K562 (cell line): ENCODE results near the gene SLC9A2. TPM values are rescaled to one million over a fixed set of nuclear protein-coding genes. Genes with fewer than 3 reads are reported as not detected.

Experiments used
- ATAC-seq: fragments of 200-7000 bp; cut with Tn5 transposase; 3 replicates; pipeline ENCODE4 v1.9.1; 2020; ENCODE audit warnings: moderate library complexity
- BruUV-seq: library from RNA; stranded (reverse); fragments of 400-500 nt; replicated peaks from 2 replicates; lab custom pipeline; 2021; lab: Mats Ljungman, UMichigan
- CTCF ChIA-PET: fragments of 300-600 bp; formaldehyde crosslinking; extraction: SDS; loops from one replicate; lab custom pipeline; 2021; ENCODE audit warnings: low intra/inter-chr PET ratio; lab: Yijun Ruan, JAX
- POLR2A ChIA-PET: fragments of 300-600, 350-650 bp; sonication (Branson Sonifier 250); formaldehyde crosslinking; extraction: SDS; loops from one replicate; lab custom pipeline; 2021; ENCODE audit warnings: antibody characterized with exemption, inconsistent platforms; lab: Yijun Ruan, JAX
- DNase-seq, 4 experiments: peaks; one replicate each; pipeline versions ENCODE4 v3.0.0 to v3.0.0-alpha.2; 2011 to 2018; ENCODE audit warnings: low spot score in 3 of 4, mixed read lengths in 3 of 4; ENCODE audit errors: extremely low read depth in 1 of 4
- FAIRE-seq: peaks from 2 replicates; lab custom pipeline; 2011; peaks lifted over from hg19 to GRCh38; lab: Jason Lieb, UNC
- H2AFZ ChIP-seq: 2 replicates; pipeline ENCODE4 v1.6.0; 2011; ENCODE audit warnings: low read depth, low read length, control low read depth, inconsistent platforms
- H3K27ac ChIP-seq: fragments of 200-600 bp; 3 replicates; pipeline ENCODE4 v1.8.0; 2011; ENCODE audit warnings: low read depth, mild to moderate bottlenecking, control low read depth, inconsistent platforms, low read length, moderate library complexity, mixed read lengths; ENCODE audit errors: extremely low read depth
- H3K27me3 ChIP-seq, 2 experiments: fragments of 300-600 bp in 1 of 2; 2 replicates in 1 of 2; 3 replicates in 1 of 2; pipeline versions ENCODE4 v1.6.0 to v1.8.0; 2011; ENCODE audit warnings: inconsistent platforms in 2 of 2, low read length in 2 of 2, mild to moderate bottlenecking in 1 of 2, mixed read lengths in 1 of 2, moderate library complexity in 1 of 2; ENCODE audit not compliant: control insufficient read depth in 2 of 2, insufficient read depth in 2 of 2
- H3K36me3 ChIP-seq: fragments of 300-600 bp; 3 replicates; pipeline ENCODE4 v1.8.0; 2011; ENCODE audit warnings: mild to moderate bottlenecking, low read length, inconsistent platforms; ENCODE audit not compliant: control insufficient read depth, insufficient read depth
- H3K4me1 ChIP-seq, 2 experiments: fragments of 200-600 bp in 1 of 2; replicated peaks in 1 of 2; 2 replicates in 1 of 2; 3 replicates in 1 of 2; pipeline versions ENCODE4 v1.5.1 to v1.8.0; 2011; ENCODE audit warnings: inconsistent platforms in 2 of 2, low read length in 2 of 2, mild to moderate bottlenecking in 1 of 2, mixed read lengths in 1 of 2, moderate library complexity in 1 of 2; ENCODE audit not compliant: control insufficient read depth in 2 of 2, insufficient read depth in 2 of 2
- H3K4me2 ChIP-seq: 2 replicates; pipeline ENCODE4 v1.6.1; 2011; ENCODE audit warnings: low read length, control low read depth, inconsistent platforms, mixed read lengths; ENCODE audit not compliant: insufficient read depth
- H3K4me3 ChIP-seq: fragments of 200-600 bp; sonication (generic), shearing (Covaris generic); 2 replicates; pipeline ENCODE4 v1.5.1; 2016; ENCODE audit warnings: control low read depth, inconsistent platforms
- H3K79me2 ChIP-seq: fragments of 200-600 bp; 3 replicates; pipeline ENCODE4 v1.8.0; 2011; ENCODE audit warnings: low read length, inconsistent platforms; ENCODE audit not compliant: control insufficient read depth, insufficient read depth
- H3K9ac ChIP-seq, 2 experiments: 2 replicates each; pipeline versions ENCODE4 v1.6.0 to v1.6.1; 2011; ENCODE audit warnings: low read depth in 2 of 2, low read length in 2 of 2, control low read depth in 1 of 2, inconsistent platforms in 1 of 2, mild to moderate bottlenecking in 1 of 2, mixed read lengths in 1 of 2; ENCODE audit not compliant: insufficient read depth in 1 of 2
- H3K9me1 ChIP-seq: one replicate; pipeline ENCODE4 v1.6.0; 2011; ENCODE audit warnings: inconsistent platforms, mild to moderate bottlenecking, low read length, moderate library complexity; ENCODE audit not compliant: control insufficient read depth, insufficient read depth
- H3K9me3 ChIP-seq: replicated peaks from 2 replicates; pipeline ENCODE4 v1.5.1; 2011; ENCODE audit warnings: low read depth, low read length, inconsistent platforms; ENCODE audit not compliant: control insufficient read depth, insufficient read depth
- H4K20me1 ChIP-seq: replicated peaks from 2 replicates; pipeline ENCODE4 v1.6.1; 2011; ENCODE audit warnings: low read length, inconsistent platforms, mixed read lengths; ENCODE audit not compliant: control insufficient read depth, insufficient read depth
- CBX2 ChIP-seq: fragments of 200-600 bp; sonication (generic); IDR thresholded peaks from one replicate; pipeline ENCODE4 v1.6.1; 2012; ENCODE audit warnings: mild to moderate bottlenecking, low read length, inconsistent platforms; ENCODE audit not compliant: insufficient read depth, poor library complexity, severe bottlenecking
- CTBP1 ChIP-seq: fragments of 450-650 bp; IDR thresholded peaks from 2 replicates; pipeline ENCODE4 v1.6.1; 2016; ENCODE audit warnings: borderline replicate concordance
- ERF ChIP-seq: fragments of 450-650 bp; formaldehyde crosslinking; IDR thresholded peaks from 2 replicates; pipeline ENCODE4 v1.4.0; 2020; ENCODE audit warnings: mild to moderate bottlenecking, mixed read lengths
- FIP1L1 ChIP-seq: fragments of 200-400 bp; formaldehyde crosslinking; IDR thresholded peaks from 2 replicates; pipeline ENCODE4 v1.6.1; 2018; ENCODE audit warnings: mild to moderate bottlenecking, low read depth, low read length; ENCODE audit not compliant: poor library complexity, severe bottlenecking
- HDAC2 ChIP-seq: fragments of 450-650 bp; IDR thresholded peaks from 2 replicates; pipeline ENCODE4 v1.6.1; 2016; ENCODE audit warnings: mild to moderate bottlenecking
- HSF4 ChIP-seq: fragments of 250-450 bp; sonication (Bioruptor Pico); IDR thresholded peaks from 2 replicates; pipeline ENCODE4 v2.1.2; 2022; ENCODE audit warnings: mild to moderate bottlenecking, moderate library complexity, borderline replicate concordance
- LCOR ChIP-seq: sonication (generic); formaldehyde crosslinking; IDR thresholded peaks from 2 replicates; pipeline ENCODE4 v1.8.0; 2022; ENCODE audit warnings: mild to moderate bottlenecking, missing genetic modification reagents
- LEF1 ChIP-seq: fragments of 450-650 bp; IDR thresholded peaks from 2 replicates; pipeline ENCODE4 v1.6.1; 2016; ENCODE audit warnings: mild to moderate bottlenecking
- MLLT1 ChIP-seq, 2 experiments: fragments of 450-650 bp; IDR thresholded peaks; 2 replicates each; pipeline ENCODE4 v1.6.1; 2016
- NONO ChIP-seq, 2 experiments: fragments of 200-400 bp in 1 of 2; fragments of 450-650 bp in 1 of 2; formaldehyde crosslinking in 1 of 2; IDR thresholded peaks; 2 replicates each; pipeline ENCODE4 v1.6.1; 2017; ENCODE audit warnings: low read depth in 2 of 2, mild to moderate bottlenecking in 2 of 2, moderate library complexity in 2 of 2, low read length in 1 of 2
- PURB ChIP-seq: sonication (generic); formaldehyde crosslinking; IDR thresholded peaks from 2 replicates; pipeline ENCODE4 v1.9.0; 2021; ENCODE audit warnings: low read depth, mild to moderate bottlenecking, missing genetic modification reagents
- SMC3 ChIP-seq: conservative IDR thresholded peaks from 2 replicates; pipeline ENCODE4 v1.6.1; 2011; ENCODE audit warnings: low read depth, low read length, improper control_type of control experiment; ENCODE audit not compliant: insufficient read depth
- ZNF408 ChIP-seq: fragments of 250-450 bp; sonication (Bioruptor Pico); IDR thresholded peaks from 2 replicates; pipeline ENCODE4 v1.4.0; 2020; ENCODE audit warnings: low read depth, mild to moderate bottlenecking, moderate library complexity
- WGBS: fragments of 100-300 bp; shearing (Covaris generic); methylation state at CpG from one replicate; pipeline ENCODE4 v1.1.6; 2016; ENCODE audit warnings: low coverage, mixed read lengths; ENCODE audit not compliant: insufficient coverage; ENCODE audit errors: missing lambda C conversion rate; 5-methylcytosine and 5-hydroxymethylcytosine counted together
- in situ Hi-C: fragments of 300-500 bp; cut with MboI; formaldehyde crosslinking; loops from 4 replicates; pipeline ENCODE4 v1.15.0; 2018; ENCODE audit warnings: inconsistent platforms, mixed read lengths
- intact Hi-C: fragments of 100-400 bp; cut with micrococcal nuclease; formaldehyde crosslinking; loops from 2 replicates; pipeline ENCODE4 v1.14.2; 2022
- polyA plus RNA-seq, 8 experiments: library from polyadenylated mRNA; depleted of rRNA in 4 of 8; stranded (reverse) in 5 of 8; unstranded in 3 of 8; fragments of >200 nt; fragmentation: Nextera tagmentation in 2 of 8; fragmentation: Illumina TruSeq in 1 of 8; extraction: Ambion mirVana in 2 of 8; extraction: Trizol in 1 of 8; gene quantifications; 2 replicates each; pipeline versions ENCODE4 v1.2.1 to v1.2.3, GENCODE V29; 2011 to 2014; ENCODE audit warnings: inconsistent platforms in 1 of 8, missing spikeins in 1 of 8
- total RNA-seq, 7 experiments: library from RNA; depleted of rRNA in 6 of 7; stranded (reverse); fragments of >200 nt in 6 of 7; fragmentation: Illumina TruSeq in 2 of 7; extraction: Trizol in 2 of 7; gene quantifications; 2 replicates each; pipeline versions ENCODE4 v1.2.1 to v1.2.3, GENCODE V29; 2011 to 2021; ENCODE audit warnings: low replicate concordance in 1 of 7
- TF ChIP-seq, protein P1 (sequence below): sonication (generic); formaldehyde crosslinking; IDR thresholded peaks from 2 replicates; pipeline ENCODE4 v1.8.0; 2023; ENCODE audit warnings: mild to moderate bottlenecking, missing genetic modification reagents

SLC9A2 gene
- total and polyA plus RNA-seq, 9 of the 15 experiments (the other 6 are each of a cell fraction or from before 2014, with no cell fraction given) = 0.45 to 3.3 (median 1.6) TPM

DNA sequence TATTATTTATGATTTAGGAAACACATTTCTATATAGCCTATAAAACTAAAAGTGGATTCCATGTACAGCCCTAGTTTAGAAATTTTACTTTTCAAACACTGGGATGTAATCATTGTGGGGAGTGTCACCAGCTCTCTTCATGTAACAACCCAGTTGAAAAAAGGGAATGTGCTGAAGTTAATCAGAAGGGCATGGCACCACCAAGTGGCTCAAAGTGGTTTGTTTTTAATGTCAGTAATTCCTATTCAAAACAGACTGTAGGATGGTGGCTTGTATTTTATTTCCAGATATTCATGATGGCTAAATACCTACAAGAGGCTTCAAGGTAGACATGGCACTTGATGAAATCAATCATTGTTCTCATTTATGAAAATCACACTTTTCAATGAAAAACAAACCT lies 84.4 kb downstream of the SLC9A2 start (continued):
- no peak for TF ChIP-seq ZNF408
- TF ChIP-seq LEF1 = no peak
- TF ChIP-seq LCOR (CRISPR knock-in tag) = no peak
- no peak for TF ChIP-seq ERF (CRISPR knock-in tag)
- TF ChIP-seq SMC3 = peak; percentile 68
- TF ChIP-seq HDAC2 = no peak

DNA sequence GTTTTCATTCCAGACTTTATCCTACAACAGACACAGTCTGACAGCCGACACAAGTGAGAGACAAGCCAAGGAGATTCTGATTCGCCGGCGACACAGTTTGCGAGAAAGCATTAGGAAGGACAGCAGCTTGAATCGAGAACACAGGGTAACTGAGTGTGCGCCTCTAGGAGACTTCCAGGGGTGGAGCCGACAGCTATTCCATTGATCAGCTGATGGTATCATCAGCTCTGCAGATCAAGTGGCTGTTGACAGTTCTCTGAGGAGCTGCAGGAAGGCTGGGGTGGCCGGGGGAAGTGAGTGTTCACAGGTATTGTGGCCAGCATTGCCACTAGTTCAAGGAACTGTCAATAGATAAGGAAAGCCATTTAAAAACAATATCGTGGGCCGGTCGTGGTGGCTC lies 85.2 kb downstream of the SLC9A2 start:
- Histone ChIP-seq H4K20me1 (no peaks in the 10 kb centered on the region), H3K9me3 (no peaks in the 10 kb centered on the region), H3K36me3 (peaks cover 11% of the 10 kb centered on the region; the same call in 1 of the 3 replicates), H3K27ac (no peak overlapping the region), H3K4me1 (peaks cover 0 to 5% of the 10 kb centered on the region in 2 experiments; a peak in 2 of 5 replicates), H3K9me1 (no peaks in the 10 kb centered on the region), H3K9ac (peak overlapping the region in 1 of 2 experiments; percentile 65; a peak in 1 of 4 replicates), H3K27me3 (no peaks in the 10 kb centered on the region), H2AFZ (no peak overlapping the region), H3K4me2 (no peak overlapping the region), H3K4me3 (no peak overlapping the region), H3K79me2 (no peaks in the 10 kb centered on the region)
- intact Hi-C loops (loop anchor here (5.0 kb wide), 2 partner anchors 67 to 87 kb away; partner anchors contain the start of gene SLC9A2), in situ Hi-C loops (loop anchor here (5.0 to 10.0 kb wide), 2 partner anchors 177 to 230 kb away; partner anchors contain the start of gene SLC9A4)
- TF ChIP-seq PURB (no peak), LEF1 (no peak), HSF4 (CRISPR knock-in tag) (no peak), NONO (IDR thresholded peaks at IDR 0.05; ENCODE audit: low read depth in 2 of 2, low read length in 1 of 2) (no peak), FIP1L1 (no peak), CBX2 (no peak), CTBP1 (no peak), MLLT1 (IDR thresholded peaks at IDR 0.05) (no peak)
- TF ChIP-seq, protein P1, sequence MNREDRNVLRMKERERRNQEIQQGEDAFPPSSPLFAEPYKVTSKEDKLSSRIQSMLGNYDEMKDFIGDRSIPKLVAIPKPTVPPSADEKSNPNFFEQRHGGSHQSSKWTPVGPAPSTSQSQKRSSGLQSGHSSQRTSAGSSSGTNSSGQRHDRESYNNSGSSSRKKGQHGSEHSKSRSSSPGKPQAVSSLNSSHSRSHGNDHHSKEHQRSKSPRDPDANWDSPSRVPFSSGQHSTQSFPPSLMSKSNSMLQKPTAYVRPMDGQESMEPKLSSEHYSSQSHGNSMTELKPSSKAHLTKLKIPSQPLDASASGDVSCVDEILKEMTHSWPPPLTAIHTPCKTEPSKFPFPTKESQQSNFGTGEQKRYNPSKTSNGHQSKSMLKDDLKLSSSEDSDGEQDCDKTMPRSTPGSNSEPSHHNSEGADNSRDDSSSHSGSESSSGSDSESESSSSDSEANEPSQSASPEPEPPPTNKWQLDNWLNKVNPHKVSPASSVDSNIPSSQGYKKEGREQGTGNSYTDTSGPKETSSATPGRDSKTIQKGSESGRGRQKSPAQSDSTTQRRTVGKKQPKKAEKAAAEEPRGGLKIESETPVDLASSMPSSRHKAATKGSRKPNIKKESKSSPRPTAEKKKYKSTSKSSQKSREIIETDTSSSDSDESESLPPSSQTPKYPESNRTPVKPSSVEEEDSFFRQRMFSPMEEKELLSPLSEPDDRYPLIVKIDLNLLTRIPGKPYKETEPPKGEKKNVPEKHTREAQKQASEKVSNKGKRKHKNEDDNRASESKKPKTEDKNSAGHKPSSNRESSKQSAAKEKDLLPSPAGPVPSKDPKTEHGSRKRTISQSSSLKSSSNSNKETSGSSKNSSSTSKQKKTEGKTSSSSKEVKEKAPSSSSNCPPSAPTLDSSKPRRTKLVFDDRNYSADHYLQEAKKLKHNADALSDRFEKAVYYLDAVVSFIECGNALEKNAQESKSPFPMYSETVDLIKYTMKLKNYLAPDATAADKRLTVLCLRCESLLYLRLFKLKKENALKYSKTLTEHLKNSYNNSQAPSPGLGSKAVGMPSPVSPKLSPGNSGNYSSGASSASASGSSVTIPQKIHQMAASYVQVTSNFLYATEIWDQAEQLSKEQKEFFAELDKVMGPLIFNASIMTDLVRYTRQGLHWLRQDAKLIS (CRISPR knock-in tag) = no peak
- no TSS peak for BruUV-seq
- WGBS = 56% methylated on average over 12 of the region's 12 CpGs
- ATAC-seq (no peak), FAIRE-seq (no peak), DNase-seq (no peak)
- POLR2A ChIA-PET = no interaction called here
- CTCF ChIA-PET = interaction anchor here (1.5 to 2.4 kb wide), 3 partner anchors 89 to 231 kb away, joined by 6 to 16 read pairs (median 8); partner anchors contain the start of gene SLC9A4
